GM19025 (cell line): ENCODE results near the gene KTN1.

Experiments
- ATAC-seq: cut with Tn5 transposase; IDR thresholded peaks from one replicate; pipeline ENCODE4 v1.9.1; 2021; ENCODE audit warnings: mild to moderate bottlenecking, low read depth, moderate library complexity; ENCODE audit not compliant: unreplicated experiment

KTN1 gene

GRCh38 chr14:55571125-55571889, 8.7 kb upstream of the KTN1 start:
- ATAC-seq = peak; percentile 46

- ATAC-seq = no peak
These were observed 7.4 kb upstream of the KTN1 start for GRCh38 chr14:55572578-55572977.

DNA sequence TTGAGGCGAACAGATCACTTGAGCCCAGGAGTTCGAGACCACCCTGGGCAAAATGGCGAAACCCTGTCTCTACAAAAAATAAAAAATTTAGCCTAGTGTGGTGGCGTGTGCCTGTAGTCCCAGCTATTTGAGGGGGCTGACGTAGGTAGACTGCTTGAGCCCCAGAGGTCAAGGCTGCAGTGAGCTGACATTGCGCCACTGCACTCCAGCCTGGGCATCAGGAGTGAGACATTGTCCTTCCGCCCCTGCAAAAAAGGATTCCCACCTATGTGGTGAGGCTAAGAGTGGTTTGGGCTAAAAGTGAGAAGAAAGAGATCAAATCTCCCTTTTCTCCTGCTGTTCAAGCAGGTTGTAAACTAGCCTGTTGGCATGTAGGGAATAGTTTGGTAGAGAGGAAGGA, 5.0 kb upstream of the KTN1 start:
- ATAC-seq = no peak

DNA sequence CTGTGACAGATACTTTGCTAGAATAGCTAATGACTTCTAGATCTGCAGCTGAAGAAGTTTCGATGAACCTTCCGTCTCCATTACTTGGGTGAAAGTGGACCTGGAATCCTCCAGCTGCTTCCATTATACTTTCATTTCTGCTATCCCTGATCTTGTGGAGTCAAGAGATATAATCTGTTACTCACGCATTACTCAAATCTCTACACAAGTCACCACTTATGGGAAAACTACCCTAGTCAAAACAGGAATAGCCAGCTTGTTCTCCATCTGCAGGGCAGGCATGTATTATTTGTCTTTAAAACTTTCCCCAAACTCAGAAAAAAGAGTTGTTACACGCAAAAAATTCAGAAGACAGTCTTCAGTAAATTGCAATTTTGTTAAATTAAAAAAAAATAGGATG, 2.8 kb upstream of the KTN1 start:
- no peak for ATAC-seq

DNA sequence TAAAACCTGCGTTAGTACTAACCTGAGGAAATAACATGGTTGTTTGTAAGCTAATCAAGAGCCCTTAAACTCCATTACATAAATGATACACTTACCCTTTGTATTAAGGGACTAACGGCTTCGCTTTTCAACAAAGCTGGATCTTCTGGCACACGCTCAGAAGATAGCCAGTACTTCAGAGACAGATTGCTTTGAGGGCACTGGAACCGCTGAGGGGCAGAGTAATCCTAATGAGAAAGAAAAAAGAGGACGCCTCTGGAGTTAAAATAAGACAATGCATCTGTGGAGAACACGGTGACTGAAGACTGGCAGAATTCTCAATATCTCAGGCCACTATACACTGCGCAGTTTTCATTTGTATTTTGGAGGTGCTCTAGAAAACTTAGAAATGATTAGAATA, 1.5 kb upstream of the KTN1 start:
- ATAC-seq = no peak

DNA sequence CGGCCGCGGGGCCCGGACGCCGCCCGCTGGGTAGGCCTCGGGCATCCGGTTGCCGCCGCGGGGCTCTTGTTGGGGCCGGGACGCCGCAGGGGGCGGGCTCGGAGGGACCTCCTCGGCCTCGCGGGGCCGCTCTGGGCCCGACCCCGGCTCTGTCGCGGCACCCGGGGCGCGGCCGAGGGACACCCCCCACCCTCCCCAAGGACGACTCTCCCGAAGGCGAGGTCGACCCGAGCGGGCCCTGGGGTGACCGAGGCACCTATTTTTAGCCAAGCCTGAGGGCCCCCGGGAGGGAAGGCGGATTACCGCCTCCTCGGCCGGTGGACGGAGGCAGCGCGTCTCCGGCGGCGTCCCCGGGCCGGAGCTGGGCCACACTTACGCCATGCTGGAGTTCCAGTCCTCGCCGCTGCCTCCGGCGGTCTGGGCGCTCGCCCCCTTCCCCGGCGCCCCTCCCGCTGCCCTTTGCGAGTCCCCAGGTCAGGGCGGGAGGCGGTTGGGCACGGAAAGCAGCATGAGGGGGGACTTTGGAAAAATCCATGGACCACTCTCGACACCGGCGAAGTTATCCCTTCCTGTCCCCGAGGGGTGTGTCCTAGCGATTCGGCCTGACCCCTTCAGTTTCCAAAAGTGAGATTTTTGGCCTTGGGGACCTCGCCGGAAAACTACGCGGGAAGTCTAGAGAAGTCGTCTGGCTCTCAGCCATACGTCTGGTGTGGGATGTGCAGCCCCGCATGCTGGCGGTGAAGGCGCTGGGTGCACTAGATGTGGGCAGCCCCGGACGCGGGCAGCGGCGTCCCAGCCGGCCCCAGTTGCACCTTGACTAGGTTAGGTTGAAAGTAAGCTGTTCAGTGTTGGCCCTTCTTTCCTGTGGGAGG, 699 bp downstream of the KTN1 start:
- peak; percentile 50 for ATAC-seq

- no peak for ATAC-seq
These were observed 1.4 kb downstream of the KTN1 start for GRCh38 chr14:55581342-55581771.

DNA sequence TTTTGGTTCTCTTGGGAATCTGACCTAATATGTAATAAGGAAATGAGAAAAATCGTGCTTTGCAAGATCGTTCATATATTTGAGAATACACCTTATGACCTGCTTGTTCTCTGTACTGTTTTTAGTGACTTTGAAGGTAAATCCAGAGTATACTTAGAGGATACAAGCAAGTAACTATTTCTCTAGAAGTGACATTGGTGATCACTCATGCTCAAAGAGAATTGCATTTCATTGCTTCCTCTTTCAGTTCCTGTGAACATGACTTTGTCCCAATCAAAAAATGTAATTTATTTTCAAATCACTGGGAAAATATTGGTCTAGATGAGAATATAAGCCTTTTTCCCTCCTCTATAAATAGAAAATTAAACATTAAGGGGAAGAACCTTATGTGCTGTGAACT, 2.7 kb downstream of the KTN1 start:
- no peak for ATAC-seq

DNA sequence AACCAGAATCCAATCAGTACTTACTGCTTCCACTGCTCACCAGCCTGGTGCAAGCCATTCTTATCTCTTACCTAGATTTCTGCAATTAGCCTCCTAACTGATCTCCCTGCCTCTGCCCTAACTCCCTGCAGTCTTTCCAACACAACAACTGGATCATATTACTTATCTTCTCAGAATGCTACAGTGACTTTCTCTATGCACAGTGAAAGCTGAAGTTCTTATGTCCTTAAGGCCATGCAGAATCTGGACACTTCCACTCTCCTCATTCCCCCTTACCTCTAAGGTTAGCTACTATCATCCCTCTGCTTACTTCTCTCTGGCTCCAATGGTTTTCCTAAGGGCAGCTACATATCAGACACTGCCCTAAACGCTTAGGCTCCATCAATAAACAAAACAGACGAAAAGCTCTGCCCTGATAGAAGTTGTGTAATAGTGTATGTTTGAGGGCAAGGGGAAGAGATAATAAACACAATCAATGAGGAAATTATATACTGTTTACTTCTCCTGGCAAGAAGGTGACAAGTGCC, 4.0 kb downstream of the KTN1 start:
- no peak for ATAC-seq

- ATAC-seq = no peak
These were observed 5.8 kb downstream of the KTN1 start for GRCh38 chr14:55585854-55586253.

GRCh38 chr14:55586411-55586810, 6.4 kb downstream of the KTN1 start:
- ATAC-seq = no peak

- no peak for ATAC-seq
These were observed 7.8 kb downstream of the KTN1 start for GRCh38 chr14:55587847-55588246.

DNA sequence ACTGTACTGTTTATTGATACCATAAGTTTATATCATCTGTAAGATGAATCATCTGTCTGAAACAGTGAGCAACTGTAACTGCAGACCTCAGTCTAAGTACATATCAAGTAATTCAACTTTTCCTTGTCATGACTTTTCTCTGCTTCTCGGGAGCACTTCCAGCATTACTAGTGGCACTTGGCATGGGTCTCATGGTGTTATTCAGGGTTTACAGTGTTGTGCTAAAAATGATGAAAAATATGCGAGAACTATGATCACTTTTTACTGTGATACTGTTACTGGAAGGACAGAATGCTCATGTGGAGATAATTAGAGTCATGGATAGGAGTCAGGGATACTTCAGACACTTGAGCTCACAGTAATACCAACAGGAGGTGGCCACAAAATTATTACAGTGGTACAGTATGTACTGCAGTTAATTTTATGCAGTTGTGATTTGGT, 8.3 kb downstream of the KTN1 start:
- ATAC-seq = no peak

- ATAC-seq = no peak
These were observed 9.2 kb downstream of the KTN1 start for GRCh38 chr14:55589171-55589570.

DNA sequence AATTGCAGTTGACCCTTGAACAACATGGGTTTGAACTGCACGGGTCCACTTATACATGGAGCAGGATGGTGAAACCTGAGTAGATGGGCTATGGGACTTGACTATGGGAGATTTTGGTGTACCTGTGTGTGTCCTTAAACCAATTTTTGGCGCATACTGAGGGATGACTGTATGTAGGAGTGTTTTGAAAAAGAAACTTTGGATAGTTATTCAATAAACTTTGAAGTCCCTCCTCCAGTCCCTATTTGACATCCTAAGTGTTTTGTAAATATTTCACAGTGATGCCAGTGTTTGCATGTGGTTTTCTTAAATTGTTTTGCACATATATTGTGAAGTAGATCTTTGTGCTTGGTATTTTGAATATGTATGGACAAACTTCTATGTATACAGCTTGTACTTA, 12.4 kb downstream of the KTN1 start:
- no peak for ATAC-seq

- ATAC-seq = no peak
These were observed 13.7 kb downstream of the KTN1 start for GRCh38 chr14:55593698-55594097.

DNA sequence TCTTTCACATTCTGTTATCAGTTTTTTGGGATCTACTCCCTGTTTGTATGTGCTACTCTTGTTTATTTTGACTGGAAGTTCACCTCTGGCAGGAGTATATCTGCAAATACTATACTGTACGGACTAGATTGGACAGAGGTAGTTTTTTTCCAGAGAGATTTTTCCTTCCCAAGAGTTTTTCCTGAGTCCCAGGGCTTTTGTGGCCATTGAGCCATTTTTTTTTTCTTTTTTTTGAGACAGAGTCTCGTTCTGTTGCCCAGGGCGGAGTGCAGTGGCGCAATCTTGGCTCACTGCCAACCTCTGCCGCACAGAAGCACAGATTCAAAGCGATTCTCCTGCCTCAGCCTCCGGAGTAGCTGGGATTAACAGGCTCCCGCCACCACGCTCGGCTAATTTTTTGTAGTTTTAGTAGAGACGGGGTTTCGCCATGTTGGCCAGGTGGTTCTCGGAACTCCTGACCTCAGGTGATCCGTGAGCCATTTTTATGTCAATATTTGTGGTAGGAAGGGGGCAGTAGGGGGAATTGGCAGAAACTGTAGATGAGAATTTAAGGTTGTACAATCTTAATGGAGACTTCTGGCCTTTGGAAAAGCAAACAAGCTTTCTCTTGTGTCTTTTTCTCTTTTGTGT, 19.4 kb downstream of the KTN1 start:
- no peak for ATAC-seq

- ATAC-seq = no peak
These were observed 21.0 kb downstream of the KTN1 start for GRCh38 chr14:55600784-55601561.

- no peak for ATAC-seq
These were observed 23.5 kb downstream of the KTN1 start for GRCh38 chr14:55603401-55603953.

DNA sequence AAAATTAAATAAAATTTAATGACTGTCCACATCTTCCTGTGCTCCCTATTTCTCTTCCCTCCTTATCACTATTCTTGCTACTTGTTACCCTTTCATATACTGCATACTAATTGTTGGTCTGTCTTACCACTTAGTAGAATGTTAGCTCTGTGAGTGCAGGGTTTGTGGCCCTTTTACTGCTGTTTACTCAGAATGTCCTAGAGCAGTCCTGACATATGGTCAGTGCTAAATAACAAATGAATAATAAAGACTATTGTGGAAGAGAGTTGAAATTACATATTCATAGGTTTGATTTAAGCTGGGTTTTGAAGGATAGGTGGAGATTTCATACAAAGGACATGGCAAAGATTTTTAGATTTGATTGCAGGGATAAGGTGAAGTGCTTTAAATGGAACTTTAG, 24.5 kb downstream of the KTN1 start:
- ATAC-seq = no peak
